NCI-H524 treated with DMSO at 0.1 percent for 48 hours (cell line): ENCODE data around the gene RAD50.
"Not testable (repeated sequence)": the region's sequence is repeated elsewhere in the genome, so short reads cannot be mapped to it uniquely, and the experiment has no call there.

Experiments used
- DNase-seq: peaks from one replicate; lab custom pipeline; 2025; lab: John Stamatoyannopoulos, UW

The RAD50 gene

DNA sequence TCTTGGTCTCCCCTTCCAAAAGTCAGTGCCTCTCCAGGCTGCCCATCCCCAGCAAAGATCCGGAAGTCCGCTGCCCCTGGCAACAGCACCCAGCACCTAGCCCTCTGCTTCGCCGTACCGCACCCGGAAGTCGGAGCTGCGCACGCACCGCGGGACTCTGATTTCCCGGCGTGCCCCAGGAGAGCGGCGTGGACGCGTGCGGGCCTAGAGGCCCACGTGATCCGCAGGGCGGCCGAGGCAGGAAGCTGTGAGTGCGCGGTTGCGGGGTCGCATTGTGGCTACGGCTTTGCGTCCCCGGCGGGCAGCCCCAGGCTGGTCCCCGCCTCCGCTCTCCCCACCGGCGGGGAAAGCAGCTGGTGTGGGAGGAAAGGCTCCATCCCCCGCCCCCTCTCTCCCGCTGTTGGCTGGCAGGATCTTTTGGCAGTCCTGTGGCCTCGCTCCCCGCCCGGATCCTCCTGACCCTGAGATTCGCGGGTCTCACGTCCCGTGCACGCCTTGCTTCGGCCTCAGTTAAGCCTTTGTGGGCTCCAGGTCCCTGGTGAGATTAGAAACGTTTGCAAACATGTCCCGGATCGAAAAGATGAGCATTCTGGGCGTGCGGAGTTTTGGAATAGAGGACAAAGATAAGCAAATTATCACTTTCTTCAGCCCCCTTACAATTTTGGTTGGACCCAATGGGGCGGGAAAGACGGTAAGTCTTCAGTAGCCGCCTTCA lies at the start of gene RAD50:
TSS of gene RAD50 (plus strand) at position 215 of the 715 bp plus-strand sequence. CDS start at position 563, 348 bp downstream.
- peak; percentile 43 for DNase-seq

DNA sequence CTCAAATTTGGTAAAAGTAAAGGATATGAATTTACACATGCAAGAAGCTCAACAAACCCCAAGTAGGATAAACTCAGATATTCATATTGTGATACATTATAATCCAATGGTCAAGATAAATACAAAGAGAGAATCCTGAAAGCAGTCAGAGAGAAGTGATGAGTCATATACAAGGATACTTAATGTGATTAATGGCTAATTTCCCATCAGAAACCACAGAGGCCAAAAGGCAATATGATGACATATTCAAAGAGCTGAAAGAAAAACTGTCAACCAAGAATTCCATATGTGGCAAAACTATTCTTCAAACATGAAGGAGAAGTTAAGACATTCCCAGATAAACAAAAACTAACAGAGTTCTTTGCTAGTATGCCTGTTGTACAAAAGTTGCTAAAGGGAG lies 46.7 kb upstream of the RAD50 start:
- DNase-seq: no peak

DNA sequence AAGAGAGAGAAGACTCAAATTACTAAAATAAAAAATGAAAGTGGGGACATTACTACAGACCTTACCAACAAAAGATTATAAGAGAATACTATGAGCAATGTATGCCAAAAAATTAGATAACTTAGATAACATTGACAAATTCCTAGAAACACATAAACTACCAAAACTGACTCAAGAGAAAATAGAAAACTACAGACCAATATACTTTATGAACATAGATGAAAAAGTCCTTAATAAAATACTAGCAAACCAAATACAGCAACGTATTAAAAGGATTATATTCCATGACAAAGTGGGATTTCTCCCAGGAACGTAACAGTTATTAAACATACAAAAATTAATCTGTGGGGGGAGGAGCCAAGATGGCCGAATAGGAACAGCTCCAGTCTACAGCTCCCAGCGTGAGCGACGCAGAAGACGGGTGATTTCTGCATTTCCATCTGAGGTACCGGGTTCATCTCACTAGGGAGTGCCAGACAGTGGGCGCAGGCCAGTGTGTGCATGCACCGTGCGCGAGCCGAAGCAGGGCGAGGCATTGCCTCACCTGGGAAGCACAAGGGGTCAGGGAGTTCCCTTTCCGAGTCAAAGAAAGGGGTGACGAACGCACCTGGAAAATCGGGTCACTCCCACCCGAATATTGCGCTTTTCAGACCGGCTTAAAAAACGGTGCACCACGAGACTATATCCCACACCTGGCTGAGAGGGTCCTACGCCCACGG lies 43.0 kb upstream of the RAD50 start:
- not testable (repeated sequence) for DNase-seq

DNA sequence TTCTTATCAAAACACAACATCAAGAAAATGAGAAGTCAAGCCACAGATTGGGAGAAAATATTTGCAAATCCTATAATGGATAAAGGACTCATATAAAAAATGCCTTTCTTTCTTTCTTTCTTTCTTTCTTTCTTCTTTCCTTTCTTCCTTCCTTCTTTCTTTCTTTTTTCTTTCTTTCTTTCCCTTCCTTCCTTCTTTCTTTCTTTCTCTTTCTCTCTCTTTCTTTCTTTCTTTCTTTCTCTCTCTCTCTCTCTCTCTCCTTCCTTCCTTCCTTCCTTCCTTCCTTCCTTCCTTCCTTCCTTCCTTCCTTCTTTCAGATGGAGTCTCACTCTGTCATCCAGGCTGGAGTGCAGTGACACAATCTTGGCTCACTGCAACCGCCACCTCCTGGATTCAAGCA lies 34.7 kb upstream of the RAD50 start:
- not testable (repeated sequence) for DNase-seq

DNA sequence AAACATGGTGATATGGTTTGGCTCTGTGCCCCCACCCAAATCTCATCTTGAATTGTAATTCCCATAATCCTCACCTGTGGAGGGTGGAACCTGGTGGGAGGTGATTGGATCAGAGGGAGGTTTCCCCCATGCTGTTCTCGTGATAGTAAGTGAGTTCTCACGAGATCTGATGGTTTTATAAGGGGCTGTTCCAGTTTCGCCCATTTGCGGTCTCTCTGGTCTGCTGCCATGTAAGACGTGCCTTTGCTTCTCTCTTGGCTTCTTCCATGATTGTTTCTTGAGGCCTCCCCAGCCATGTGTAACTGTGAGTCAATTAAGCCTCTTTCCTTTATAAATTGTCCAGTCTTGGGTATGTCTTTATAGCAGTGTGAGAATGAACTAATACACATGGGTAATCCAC lies 31.9 kb upstream of the RAD50 start:
- not testable (repeated sequence) for DNase-seq

DNA sequence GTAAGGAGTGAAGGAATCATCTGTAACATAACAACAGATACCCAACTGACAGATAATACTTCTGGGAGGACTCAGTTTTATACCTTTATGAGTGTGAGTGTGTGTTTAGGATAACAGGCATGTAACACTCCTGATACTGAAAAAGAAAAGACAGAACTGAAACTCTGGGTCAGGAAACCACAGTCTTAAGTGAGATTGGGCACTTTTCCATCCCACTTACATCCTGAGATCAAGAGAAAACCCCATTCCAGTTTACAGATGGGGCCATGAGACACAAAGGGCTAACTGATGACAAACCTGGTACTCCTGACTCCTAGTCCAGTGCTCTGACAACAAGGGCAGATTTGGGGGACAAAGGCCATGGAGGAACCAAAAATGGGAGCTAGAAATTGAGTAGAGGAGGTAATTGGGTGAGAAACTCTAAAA lies 31.5 kb upstream of the RAD50 start:
- no peak for DNase-seq

DNA sequence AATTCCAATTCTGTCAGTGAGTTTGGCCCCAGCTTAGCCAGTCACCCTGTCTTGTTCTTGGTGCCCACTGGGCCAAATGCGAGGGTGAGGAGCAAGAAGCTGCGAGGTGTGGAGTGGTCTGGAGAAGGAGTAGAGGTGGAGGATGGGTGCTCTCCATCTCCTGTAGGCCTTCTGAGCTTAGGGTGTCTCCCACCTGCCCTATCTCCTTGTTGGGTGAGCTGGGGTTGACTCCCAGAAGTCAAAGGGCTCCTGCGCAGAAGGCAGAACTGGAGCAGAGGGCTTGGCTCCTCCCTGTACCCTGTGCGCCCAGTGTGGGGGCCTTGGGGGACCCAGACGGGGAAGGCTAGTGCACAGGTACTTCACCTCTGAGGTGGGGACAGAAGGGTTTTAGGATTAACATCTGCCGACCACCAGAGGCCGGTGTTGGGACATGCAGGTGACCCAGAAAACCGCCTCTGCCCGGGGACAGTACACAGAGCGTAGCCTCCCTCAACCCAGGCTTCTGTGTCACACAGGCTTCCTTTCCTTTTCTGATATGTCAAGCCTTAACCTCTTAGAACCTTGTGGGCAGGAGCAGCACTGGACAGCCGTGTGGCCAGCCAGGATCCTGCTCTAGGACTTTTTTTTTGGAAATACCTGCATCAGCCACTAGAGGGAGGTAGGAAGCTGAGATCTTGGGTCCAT lies 30.3 kb upstream of the RAD50 start:
- peak; percentile 11 for DNase-seq

DNA sequence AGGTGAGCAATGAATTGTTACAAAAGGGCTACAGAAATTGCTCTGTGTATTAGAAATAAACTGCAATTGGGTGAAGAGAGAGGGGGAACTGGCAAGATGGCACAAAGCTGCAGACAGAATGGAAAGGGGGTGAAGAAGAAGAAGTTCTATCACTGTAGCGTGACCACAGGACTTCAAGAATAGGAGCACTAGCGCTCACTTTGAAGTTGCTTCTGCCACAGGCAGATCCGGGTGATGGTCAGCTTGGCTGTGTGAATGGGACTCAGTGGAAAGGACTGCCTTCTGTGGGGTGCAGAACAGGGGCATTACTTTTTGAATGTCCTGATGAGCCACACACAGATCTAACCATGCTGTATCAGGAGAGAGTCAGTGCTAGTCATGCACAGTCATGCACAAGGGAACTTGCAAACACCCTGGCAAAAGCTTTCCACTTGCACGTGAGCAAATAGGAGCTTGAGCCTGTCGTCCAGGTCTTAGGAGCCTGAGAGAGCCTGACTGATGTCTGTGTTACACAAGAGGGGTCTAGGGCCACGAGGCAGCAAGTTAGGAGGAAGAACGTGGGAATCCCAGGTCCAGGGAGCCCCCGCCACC lies 29.7 kb upstream of the RAD50 start:
- no peak for DNase-seq

DNA sequence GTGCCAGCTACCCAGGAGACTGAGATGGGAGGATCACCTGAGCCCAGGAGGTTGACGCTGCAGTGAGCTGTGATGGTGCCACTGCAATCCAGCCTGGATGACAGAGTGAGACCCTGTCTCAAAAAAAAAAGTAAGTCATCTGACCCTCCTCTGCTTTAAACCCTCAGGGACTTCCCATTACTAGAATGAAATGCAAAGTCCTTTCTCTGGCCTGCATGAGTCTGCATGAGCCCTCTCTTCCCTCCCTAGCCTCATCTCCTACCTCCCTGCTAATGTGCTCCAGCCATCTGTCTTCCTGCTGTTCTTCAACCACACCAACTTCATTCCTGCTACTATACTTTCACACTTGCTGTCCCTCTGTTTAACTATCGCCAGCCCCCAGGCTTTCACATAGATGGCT lies 28.8 kb upstream of the RAD50 start:
- no peak for DNase-seq

DNA sequence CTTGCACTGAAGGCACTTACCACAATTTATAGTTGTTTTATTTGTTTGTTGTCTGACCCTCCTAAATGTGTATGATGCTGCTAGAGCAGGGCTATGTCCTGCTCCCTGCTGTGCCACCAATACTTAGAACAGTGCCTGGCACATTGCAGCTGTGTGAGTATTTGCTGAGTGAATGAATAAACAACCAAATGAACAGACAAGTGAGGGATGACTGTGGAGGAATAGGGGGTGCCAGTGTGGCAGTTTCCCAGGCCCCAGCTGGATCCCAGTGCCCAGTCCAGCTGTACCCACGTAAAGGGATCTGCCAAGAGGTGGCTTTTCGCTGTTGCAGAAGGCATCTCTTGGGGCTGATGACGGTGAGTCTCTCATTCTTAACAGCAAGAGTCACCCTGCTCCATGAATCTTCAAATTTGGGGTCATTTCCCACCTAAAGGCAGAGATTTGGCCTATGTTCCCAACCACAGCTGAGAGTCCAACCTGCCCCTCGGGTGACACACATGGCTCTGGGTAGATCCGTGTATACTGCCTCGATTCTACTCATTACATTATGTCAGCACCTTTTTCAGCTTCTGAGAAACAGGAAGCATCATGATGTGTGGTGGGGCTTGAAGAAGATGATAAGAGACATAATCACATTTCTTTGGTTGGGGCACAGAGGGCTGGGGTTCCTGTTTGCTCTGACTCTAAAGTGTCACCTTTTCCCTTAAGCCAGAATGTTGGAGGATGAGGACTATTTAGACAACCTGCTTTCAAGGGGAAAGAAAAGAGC lies 27.7 kb upstream of the RAD50 start:
- no peak for DNase-seq

DNA sequence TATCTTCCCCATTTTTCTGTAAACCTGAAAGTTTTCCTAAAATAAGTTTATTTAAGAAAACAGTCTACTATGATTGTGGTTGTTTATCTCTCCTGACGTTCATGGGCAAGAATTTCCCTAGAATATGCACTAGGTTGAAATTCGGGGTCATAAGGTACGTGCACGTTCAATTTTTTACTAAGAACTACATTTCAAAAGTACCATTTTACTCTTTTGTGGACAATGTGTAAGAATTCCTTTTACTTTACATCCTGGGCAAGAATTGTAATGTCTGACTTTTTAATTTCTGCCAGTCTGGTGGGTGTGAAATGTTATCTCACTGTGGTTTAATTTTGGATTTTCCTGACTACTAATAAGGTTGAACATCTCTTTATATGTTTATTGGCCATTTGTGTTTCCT lies 25.8 kb upstream of the RAD50 start:
- DNase-seq: no peak

DNA sequence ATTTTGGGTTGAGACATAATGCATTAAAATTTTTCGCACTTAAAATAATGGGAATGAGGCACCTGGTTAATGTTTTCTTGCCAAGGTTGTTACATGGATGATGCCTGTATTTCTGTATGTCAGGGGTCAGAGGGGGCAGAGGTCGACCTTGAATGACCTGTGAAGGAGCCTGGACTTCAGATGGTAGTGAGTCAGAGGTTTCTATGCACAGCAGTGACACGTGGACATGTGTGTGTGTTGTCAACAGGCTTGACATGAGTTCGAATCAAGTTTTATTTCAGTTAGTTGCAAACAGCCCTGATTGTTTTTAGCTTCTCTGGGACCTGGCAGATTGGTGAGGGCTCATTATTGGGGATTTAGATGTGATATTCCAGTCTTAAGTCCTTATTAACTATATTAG lies 17.1 kb upstream of the RAD50 start:
- no peak for DNase-seq

DNA sequence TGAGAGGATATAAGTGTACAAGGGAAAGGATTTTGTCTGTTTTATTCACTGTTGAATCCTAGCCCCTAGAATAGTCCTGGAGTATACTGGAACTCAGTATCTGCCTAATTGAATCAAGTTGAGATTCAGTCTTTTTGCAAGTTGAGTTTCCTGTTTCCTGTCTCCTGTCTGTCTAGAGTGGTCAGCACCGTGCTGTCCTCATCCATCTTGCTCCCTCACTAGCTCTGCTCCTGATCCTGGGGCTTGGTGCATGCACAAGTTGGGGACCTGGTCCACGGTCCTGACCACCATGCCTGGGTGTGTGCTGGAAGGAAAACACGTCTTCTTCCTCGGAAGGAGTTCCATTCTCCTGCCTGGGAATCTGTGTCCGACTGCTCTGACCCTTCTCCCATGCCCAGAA lies 16.6 kb upstream of the RAD50 start:
- no peak for DNase-seq

DNA sequence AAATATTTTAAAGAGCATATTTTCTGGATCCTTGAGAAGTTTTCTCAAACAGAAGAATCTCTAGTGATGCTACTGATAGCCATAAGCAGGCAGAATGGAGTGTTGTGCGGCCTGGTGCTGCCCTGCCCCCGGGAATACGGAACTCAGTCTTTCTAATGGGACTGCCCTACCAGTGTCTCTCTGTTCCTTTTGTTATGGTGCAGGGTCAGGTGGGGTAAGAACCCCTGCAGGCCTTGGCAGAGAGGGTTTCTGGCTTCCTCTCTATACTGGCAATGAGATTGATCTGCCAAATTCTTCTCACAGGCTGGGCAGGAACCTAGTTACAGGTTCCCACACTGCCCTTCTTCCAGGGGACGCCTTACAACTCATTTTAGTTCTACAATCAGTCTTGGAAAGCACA lies 16.0 kb upstream of the RAD50 start:
- DNase-seq: no peak

DNA sequence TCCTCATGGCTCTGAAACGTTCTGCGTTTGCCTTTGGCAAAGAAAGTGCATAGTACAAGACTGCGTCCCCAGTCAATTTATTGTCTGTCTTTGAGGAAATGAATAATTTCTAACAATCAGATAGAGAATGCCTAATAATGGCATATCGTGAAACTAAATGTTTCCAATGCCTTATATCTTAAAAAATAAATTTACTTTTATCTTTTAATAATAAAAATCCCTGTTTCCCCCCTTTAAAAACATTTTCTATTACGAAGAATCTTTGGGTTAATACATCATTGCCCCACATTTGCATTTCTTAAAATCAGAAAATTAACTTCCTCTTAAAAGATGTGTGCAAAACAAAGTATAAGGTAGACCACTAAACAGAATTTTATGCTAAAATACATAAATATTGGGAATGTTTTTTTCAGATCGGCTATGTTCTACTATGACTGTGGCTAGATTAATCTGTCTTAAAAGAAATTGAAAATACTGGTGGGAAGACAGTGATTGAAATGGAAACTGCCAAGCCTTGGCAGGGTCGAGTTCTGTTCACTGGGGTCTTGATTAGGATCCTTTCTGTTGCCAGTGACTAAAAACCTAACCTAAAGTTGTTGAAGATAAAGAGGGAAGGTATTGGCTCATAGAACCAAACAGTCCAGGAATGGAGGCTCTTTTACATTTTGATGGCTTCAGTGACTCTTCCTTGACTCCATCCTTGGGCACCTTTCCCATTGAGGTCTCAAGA lies 13.1 kb upstream of the RAD50 start, which contains the start of gene IL5:
TSS of gene IL5 (minus strand) at position 51 of the 730 bp plus-strand sequence. CDS start at position 7, 44 bp downstream.
- DNase-seq: no peak

DNA sequence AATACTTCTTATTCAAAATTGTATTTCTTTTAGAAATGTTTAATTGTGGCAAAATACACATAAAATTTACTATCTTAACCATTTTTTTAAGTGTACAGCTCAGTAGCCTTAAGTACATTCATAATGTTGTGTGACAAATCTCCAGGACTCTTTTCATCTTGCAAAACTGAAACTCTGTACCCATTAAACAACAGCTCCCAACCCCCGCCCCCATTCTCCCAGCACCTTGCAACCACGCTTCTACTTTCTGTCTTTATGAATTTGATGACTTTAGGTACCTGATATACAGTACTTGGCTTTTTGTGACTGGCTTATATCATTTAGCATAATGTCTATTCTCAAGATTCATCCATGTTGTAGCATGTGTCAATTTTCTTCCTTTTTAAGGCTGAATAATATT lies 10.7 kb upstream of the RAD50 start:
- no peak for DNase-seq

DNA sequence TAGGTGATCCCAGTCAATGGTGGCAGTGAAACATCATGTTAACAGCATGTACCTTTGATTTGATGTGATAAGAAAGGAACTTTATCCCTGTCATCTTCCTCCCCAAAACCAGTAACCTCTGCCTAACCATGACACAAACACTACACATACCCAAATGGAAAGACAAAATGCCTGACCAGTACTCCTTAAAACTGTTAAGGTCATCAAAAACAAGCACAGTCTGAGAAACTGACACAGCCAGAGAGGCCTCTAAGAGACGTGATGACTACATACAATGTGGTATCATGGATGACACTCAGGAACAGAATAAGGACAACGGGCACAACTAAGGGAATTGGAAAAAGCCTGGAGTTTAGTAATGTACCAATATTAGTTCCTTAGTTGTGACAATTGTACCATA lies 9.5 kb upstream of the RAD50 start:
- DNase-seq: no peak

DNA sequence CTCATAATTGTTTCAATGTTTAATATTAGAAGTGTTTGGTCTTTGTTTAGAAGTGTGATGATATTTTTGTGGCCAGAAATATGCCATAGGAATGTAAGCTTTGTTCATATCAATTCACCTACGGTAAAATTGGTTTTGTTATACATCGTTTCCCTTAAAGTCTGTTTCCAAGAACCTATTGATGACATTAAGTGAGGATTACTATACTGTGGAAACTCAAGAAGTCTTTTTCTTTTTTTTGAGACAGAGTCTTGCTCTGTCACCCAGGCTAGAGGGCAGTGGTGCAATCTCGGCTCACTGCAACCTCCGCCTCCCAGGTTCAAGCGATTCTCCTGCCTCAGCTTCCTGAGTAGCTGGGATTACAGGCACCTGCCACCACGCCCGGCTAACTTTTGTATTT lies 7.9 kb upstream of the RAD50 start:
- not testable (repeated sequence) for DNase-seq

DNA sequence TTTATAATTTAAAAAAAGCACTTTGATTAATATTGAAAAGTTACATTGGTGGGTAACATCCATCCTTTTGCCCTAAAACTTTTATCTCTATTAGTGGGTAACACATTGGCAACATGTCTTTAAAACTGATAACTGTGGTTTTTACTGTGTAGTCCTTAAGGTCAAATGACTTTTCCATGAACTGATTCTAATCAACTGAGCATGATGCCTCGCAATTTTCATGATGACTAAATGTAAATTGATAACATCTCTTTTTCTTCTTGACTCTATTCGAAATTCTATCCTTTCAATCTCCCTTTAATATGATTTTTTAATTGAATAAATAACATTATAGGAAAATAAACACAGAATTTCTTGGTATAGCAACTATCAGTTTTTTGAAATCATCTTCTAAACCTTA lies 7.2 kb upstream of the RAD50 start:
- DNase-seq: no peak

DNA sequence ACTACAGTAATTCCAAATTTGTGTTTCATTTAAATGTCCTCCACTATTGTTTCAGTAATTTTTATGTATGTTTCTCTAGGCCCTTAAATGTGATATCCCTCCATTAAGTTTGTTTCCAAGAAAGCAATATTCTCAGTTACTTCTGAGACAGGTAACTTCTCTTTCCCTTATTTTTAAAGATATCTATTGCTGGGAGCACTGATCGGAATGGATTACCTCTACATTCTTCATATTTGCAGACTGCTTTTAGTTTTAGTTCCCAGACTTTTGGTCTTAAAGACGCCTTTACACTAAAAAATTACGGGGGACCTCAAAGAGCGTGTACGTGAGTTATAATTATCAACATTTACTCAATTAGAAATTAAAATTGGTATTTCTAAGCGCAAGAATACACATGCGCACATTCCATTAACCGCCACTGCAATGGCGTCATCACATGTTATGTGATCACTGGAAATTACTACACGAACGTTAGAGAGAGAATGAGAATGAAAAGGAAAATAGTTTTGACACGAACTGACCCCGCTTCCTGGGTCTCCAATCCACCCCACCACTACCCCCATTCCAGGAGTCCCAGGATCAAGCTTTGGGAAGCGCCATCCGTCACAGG lies 519 bp upstream of the RAD50 start:
- DNase-seq: no peak
